Measurements from ENCODE around the gene NACC1. TPM values are rescaled to one million over a fixed set of nuclear protein-coding genes. Genes with fewer than 3 reads are reported as not detected.

Gene NACC1
- total RNA-seq, 1 donor = 95.0 TPM

GRCh38 chr19:13117176-13117771 lies 790 bp upstream of the NACC1 start:
- TF ChIP-seq, protein P1, sequence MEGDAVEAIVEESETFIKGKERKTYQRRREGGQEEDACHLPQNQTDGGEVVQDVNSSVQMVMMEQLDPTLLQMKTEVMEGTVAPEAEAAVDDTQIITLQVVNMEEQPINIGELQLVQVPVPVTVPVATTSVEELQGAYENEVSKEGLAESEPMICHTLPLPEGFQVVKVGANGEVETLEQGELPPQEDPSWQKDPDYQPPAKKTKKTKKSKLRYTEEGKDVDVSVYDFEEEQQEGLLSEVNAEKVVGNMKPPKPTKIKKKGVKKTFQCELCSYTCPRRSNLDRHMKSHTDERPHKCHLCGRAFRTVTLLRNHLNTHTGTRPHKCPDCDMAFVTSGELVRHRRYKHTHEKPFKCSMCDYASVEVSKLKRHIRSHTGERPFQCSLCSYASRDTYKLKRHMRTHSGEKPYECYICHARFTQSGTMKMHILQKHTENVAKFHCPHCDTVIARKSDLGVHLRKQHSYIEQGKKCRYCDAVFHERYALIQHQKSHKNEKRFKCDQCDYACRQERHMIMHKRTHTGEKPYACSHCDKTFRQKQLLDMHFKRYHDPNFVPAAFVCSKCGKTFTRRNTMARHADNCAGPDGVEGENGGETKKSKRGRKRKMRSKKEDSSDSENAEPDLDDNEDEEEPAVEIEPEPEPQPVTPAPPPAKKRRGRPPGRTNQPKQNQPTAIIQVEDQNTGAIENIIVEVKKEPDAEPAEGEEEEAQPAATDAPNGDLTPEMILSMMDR (IDR thresholded peaks at IDR 0.05; ENCODE audit: insufficient read depth, low read depth, low read length) = no peak
- DNase-seq (ENCODE audit: low read depth) = no peak
- H3K4me3 ChIP-seq (ENCODE audit: low read depth, low read length) = peak overlapping the region; percentile 91

GRCh38 chr19:13118424-13119193 lies 545 bp downstream of the NACC1 start:
- H3K4me3 ChIP-seq (ENCODE audit: low read depth, low read length) = peak overlapping the region; percentile 92
- peak; percentile 51 for DNase-seq (ENCODE audit: low read depth)
- TF ChIP-seq, protein P1 (IDR thresholded peaks at IDR 0.05; ENCODE audit: insufficient read depth, low read depth, low read length) = no peak

- DNase-seq (ENCODE audit: low read depth) = no peak
- TF ChIP-seq, protein P1 (IDR thresholded peaks at IDR 0.05; ENCODE audit: insufficient read depth, low read depth, low read length) = no peak
- H3K4me3 ChIP-seq (ENCODE audit: low read depth, low read length) = peak overlapping the region; percentile 92
Observed at GRCh38 chr19:13119627-13120026, 1.6 kb downstream of the NACC1 start.

DNA sequence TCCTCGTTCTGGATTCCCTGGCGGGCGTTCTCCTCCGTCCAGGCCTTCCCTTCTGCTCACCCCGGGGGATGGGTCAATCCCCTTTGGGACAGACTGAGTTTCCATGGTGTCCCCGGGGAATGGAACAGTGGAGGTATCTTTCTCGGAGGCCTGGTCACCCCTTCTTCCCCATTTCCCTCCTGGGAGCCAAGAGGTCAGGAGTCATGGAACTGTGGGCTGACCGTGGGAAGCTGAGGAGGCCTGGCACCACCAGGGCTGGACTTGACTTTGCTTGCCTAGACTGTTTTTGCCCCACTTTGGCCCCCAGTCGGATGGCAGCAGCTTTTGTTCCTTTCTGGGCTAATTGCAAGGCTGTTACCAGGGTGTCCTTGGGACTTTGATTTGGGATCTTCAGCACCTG lies 2.0 kb downstream of the NACC1 start:
- TF ChIP-seq, protein P1 (IDR thresholded peaks at IDR 0.05; ENCODE audit: insufficient read depth, low read depth, low read length) = no peak
- DNase-seq (ENCODE audit: low read depth) = no peak
- H3K4me3 ChIP-seq (ENCODE audit: low read depth, low read length) = peak overlapping the region; percentile 92

DNA sequence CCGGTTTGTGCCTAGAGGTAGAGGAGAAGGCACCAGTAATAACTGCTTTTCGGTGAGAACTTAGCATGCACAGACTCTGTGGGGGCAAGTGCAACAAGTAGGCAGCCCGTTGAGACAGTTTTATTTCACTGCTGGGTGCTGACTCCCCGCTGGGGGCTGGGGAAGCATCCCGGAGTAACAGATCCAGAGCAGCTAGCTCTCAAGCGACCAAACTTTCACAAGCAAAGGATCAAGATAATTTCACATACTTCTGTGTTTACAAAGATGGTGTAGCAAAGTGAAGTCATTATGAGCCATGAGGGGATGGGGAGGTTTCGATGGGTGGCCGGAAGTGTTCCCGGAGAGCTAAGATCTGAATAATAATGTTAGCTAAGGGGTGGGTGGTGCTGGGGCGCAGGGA lies 2.8 kb downstream of the NACC1 start:
- TF ChIP-seq, protein P1 (IDR thresholded peaks at IDR 0.05; ENCODE audit: insufficient read depth, low read depth, low read length) = no peak
- peak; percentile 84 for DNase-seq (ENCODE audit: low read depth)
- peak overlapping the region; percentile 13 for H3K4me3 ChIP-seq (ENCODE audit: low read depth, low read length)

- TF ChIP-seq, protein P1 (IDR thresholded peaks at IDR 0.05; ENCODE audit: insufficient read depth, low read depth, low read length) = no peak
- H3K4me3 ChIP-seq (ENCODE audit: low read depth, low read length) = no peak overlapping the region
- DNase-seq (ENCODE audit: low read depth) = no peak
Observed at GRCh38 chr19:13121551-13122274, 3.6 kb downstream of the NACC1 start.

Measured in fibroblast of villous mesenchyme (primary cell).